ENCODE data around the gene USP7. TPM values are rescaled to one million over a fixed set of nuclear protein-coding genes. Genes with fewer than 3 reads are reported as not detected.

The USP7 gene
- 100 to 1,000 TPM; 161 to 180 TPM for total RNA-seq

- H3K9me3 Mint-ChIP-seq, result no peaks in the 10 kb centered on the region
- no peaks in the 10 kb centered on the region for H3K27me3 Mint-ChIP-seq
- DNase-seq (ENCODE audit: low spot score) (peak; percentile 94), ATAC-seq (peak; percentile 97 to 99)
- H3K27ac Mint-ChIP-seq, result peak within 1 kb of the TSS; percentile 17 to 68
- peaks cover 36 to 42% of the 10 kb centered on the region in 2 donors for H3K4me1 Mint-ChIP-seq (ENCODE audit: low read depth in 2 of 2)
- peak within 1 kb of the TSS; percentile 98 for H3K4me3 Mint-ChIP-seq
- peaks cover 7% of the 10 kb centered on the region for H3K36me3 Mint-ChIP-seq
Measured at GRCh38 chr16:8963821-8964441, at the start of gene USP7. USP7 (minus strand) TSS chr16:8963906; CDS start chr16:8963285, 621 bp downstream.

DNA sequence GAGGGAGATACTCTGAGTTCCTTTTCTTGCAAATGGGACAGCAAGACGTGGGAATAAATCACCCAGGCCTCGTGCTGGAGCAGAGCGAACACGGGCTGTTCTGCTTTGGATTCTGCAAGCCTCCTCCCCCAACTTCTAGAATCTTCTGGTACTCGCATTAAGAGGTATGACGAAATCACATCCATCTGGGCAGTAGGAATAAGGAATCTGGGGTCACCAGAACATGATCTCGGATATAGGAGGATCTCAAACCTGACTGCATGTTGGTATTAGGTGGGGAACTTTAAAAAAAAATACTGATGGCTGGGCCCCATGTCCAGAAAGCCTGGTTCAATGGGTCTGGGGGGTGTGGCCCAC lies 49.8 kb upstream of the USP7 start:
- Mint-ChIP-seq H3K9me3 (peaks cover 5% of the 10 kb centered on the region), H3K36me3 (peaks cover 7% of the 10 kb centered on the region), H3K27me3 (peaks cover 7% of the 10 kb centered on the region in 2 donors), H3K4me1 (ENCODE audit: low read depth in 2 of 2) (peaks cover 0 to 3% of the 10 kb centered on the region in 2 donors), H3K27ac (no peak overlapping the region), H3K4me3 (no peak overlapping the region)
- DNase-seq (ENCODE audit: low spot score) (no peak), ATAC-seq (no peak)

GRCh38 chr16:9012848-9013507 lies 49.3 kb upstream of the USP7 start:
- Mint-ChIP-seq H3K27ac (no peak overlapping the region), H3K27me3 (peaks cover 7% of the 10 kb centered on the region in 2 donors), H3K4me1 (ENCODE audit: low read depth in 2 of 2) (peaks cover 0 to 3% of the 10 kb centered on the region in 2 donors), H3K36me3 (peaks cover 7% of the 10 kb centered on the region), H3K9me3 (peaks cover 5% of the 10 kb centered on the region), H3K4me3 (no peak overlapping the region)
- ATAC-seq, result no peak
- DNase-seq (ENCODE audit: low spot score), result no peak

DNA sequence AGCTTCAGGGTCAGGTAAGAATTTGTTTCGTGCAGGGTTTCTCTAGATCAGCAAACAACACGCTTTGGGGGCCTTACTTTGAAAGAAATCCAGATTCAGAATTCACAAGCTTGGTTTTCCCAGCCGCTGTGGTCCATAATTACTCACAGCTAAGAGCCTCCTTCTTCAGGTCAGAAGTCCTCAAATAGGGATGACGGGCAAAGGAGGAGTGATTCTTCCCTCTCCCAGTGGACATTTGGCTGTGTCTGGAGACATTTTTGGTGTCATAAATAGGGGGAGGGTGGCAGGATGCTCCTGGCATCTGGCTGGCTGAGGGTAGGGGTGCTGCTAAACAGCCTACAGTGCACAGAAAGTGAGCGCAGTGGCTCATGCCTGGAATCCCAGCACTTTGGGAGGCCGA lies 48.6 kb upstream of the USP7 start:
- no peak overlapping the region for H3K27ac Mint-ChIP-seq
- peaks cover 5% of the 10 kb centered on the region for H3K9me3 Mint-ChIP-seq
- H3K27me3 Mint-ChIP-seq, result peaks cover 7 to 8% of the 10 kb centered on the region in 2 donors
- DNase-seq (ENCODE audit: low spot score) (no peak), ATAC-seq (no peak)
- H3K36me3 Mint-ChIP-seq, result peaks cover 7% of the 10 kb centered on the region
- peaks cover 0 to 3% of the 10 kb centered on the region in 2 donors for H3K4me1 Mint-ChIP-seq (ENCODE audit: low read depth in 2 of 2)
- no peak overlapping the region for H3K4me3 Mint-ChIP-seq

DNA sequence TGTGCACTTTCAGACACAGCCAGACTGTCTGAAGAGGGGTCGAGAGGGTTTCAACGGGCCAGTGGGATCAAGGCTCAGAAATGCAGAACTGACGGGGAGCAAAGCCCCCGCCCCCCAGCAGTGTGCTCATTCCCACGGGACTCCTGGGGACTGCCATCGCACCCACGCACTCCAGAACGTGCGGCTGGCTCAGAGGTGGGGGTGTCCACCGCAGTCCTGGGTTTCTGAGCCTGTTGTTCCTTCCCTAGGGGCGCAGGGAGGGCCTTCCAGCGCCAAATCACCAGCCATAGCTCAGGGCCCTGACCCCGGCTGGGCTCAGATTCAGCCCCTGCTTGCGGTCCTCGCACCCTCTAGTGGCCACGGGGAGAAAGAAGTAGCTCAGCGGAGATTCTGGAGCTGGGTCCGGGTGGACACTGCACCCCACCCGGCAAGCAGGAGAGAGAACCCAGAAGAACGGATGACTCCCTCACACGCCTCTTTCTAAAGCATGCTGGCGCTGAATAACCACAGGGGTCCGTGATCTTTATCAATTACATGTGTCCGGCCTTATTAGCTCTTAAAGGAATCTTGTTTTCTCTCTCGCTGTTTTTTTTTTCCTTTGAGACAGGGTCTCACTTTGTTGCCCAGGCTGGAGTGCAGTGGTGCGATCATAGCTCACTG lies 45.0 kb upstream of the USP7 start:
- no peak overlapping the region for H3K27ac Mint-ChIP-seq
- H3K4me3 Mint-ChIP-seq, result no peak overlapping the region
- no peaks in the 10 kb centered on the region for H3K9me3 Mint-ChIP-seq
- DNase-seq (ENCODE audit: low spot score) (peak; percentile 72), ATAC-seq (peak; percentile 89 to 91)
- no peaks in the 10 kb centered on the region for H3K36me3 Mint-ChIP-seq
- peaks cover 0 to 3% of the 10 kb centered on the region in 2 donors for H3K4me1 Mint-ChIP-seq (ENCODE audit: low read depth in 2 of 2)
- H3K27me3 Mint-ChIP-seq, result peaks cover 5 to 8% of the 10 kb centered on the region in 2 donors

DNA sequence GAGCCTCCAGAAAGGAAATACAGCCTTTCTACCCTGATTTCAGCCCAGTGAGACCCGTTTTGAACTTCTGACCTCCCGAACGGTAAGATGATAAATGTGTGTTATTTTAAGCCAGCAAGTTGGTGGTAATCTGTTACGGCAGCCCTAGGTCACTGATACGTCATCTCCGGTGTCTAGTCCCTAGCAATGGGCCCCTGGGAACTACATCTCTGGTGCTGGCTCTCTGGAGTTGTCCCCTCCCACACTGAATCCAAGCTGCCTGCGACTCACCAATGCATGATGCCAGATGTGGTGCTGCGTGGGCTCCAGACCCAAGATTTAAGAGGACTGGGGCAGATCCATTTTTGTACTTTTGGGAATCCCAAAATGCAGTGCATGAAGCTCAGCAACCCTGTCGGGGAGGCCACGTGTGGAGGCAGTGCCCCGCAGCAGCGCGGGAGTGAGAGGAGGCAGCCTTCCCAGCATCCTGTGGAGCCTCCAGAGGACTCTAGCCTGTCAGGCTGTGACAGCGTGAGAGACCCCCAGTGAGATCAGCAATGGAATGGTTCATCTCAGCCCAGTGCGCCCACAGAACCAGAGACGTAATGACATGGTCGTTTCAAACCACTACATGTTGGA lies 43.6 kb upstream of the USP7 start:
- ATAC-seq, result no peak
- H3K36me3 Mint-ChIP-seq, result no peaks in the 10 kb centered on the region
- no peak for DNase-seq (ENCODE audit: low spot score)
- no peak overlapping the region for H3K4me3 Mint-ChIP-seq
- H3K9me3 Mint-ChIP-seq, result no peaks in the 10 kb centered on the region
- peaks cover 0 to 3% of the 10 kb centered on the region in 2 donors for H3K4me1 Mint-ChIP-seq (ENCODE audit: low read depth in 2 of 2)
- H3K27me3 Mint-ChIP-seq, result peaks cover 5% of the 10 kb centered on the region in 2 donors
- H3K27ac Mint-ChIP-seq, result no peak overlapping the region

- Mint-ChIP-seq H3K4me3 (no peak overlapping the region), H3K27ac (no peak overlapping the region), H3K36me3 (no peaks in the 10 kb centered on the region), H3K4me1 (ENCODE audit: low read depth in 2 of 2) (peaks cover 0 to 3% of the 10 kb centered on the region in 2 donors), H3K9me3 (no peaks in the 10 kb centered on the region), H3K27me3 (peaks cover 5% of the 10 kb centered on the region in 2 donors)
- DNase-seq (ENCODE audit: low spot score) (no peak), ATAC-seq (no peak)
Measured at GRCh38 chr16:9004183-9004582, 40.5 kb upstream of the USP7 start.

GRCh38 chr16:9003763-9004162 lies 40.1 kb upstream of the USP7 start:
- DNase-seq (ENCODE audit: low spot score) (no peak), ATAC-seq (no peak)
- Mint-ChIP-seq H3K27ac (no peak overlapping the region), H3K36me3 (no peaks in the 10 kb centered on the region), H3K4me1 (ENCODE audit: low read depth in 2 of 2) (peaks cover 0 to 1% of the 10 kb centered on the region in 2 donors), H3K27me3 (peaks cover 5% of the 10 kb centered on the region in 2 donors), H3K4me3 (no peak overlapping the region), H3K9me3 (no peaks in the 10 kb centered on the region)

GRCh38 chr16:9003322-9003721 lies 39.6 kb upstream of the USP7 start:
- ATAC-seq, result no peak
- Mint-ChIP-seq H3K4me1 (ENCODE audit: low read depth in 2 of 2) (no peaks in the 10 kb centered on the region), H3K9me3 (no peaks in the 10 kb centered on the region), H3K27me3 (peaks cover 5% of the 10 kb centered on the region in 2 donors), H3K36me3 (no peaks in the 10 kb centered on the region), H3K27ac (no peak overlapping the region), H3K4me3 (no peak overlapping the region)
- no peak for DNase-seq (ENCODE audit: low spot score)

GRCh38 chr16:9002042-9002441 lies 38.3 kb upstream of the USP7 start:
- Mint-ChIP-seq H3K9me3 (no peaks in the 10 kb centered on the region), H3K27me3 (peaks cover 3 to 5% of the 10 kb centered on the region in 2 donors), H3K36me3 (no peaks in the 10 kb centered on the region), H3K4me3 (no peak overlapping the region), H3K27ac (no peak overlapping the region), H3K4me1 (ENCODE audit: low read depth in 2 of 2) (no peaks in the 10 kb centered on the region)
- ATAC-seq (no peak), DNase-seq (ENCODE audit: low spot score) (no peak)

GRCh38 chr16:9000664-9001063 lies 37.0 kb upstream of the USP7 start:
- ATAC-seq (no peak), DNase-seq (ENCODE audit: low spot score) (no peak)
- H3K4me3 Mint-ChIP-seq, result no peak overlapping the region
- no peaks in the 10 kb centered on the region for H3K27me3 Mint-ChIP-seq
- H3K27ac Mint-ChIP-seq, result no peak overlapping the region
- no peaks in the 10 kb centered on the region for H3K4me1 Mint-ChIP-seq (ENCODE audit: low read depth in 2 of 2)
- H3K9me3 Mint-ChIP-seq, result no peaks in the 10 kb centered on the region
- no peaks in the 10 kb centered on the region for H3K36me3 Mint-ChIP-seq

DNA sequence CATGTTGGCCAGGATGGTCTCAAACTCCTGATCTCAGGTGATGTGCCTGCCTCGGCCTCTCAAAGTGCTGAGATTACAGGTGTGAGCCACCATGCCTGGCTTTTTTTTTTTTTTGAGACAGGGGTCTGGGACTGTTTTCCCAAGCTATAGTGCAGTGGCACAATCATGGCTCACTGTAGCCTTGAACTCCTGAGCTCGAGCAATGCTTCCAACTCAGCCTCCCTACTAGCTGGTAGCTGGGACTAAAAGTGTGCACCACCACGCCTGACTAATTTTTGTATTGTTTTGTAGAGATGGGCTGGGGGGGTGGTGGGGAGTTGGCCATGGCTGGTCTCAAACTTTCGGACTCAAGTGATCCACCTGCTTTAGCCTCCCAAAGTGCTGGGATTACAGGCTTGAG lies 36.1 kb upstream of the USP7 start:
- H3K4me3 Mint-ChIP-seq, result no peak overlapping the region
- H3K4me1 Mint-ChIP-seq (ENCODE audit: low read depth in 2 of 2), result no peaks in the 10 kb centered on the region
- DNase-seq (ENCODE audit: low spot score) (no peak), ATAC-seq (no peak)
- no peaks in the 10 kb centered on the region for H3K27me3 Mint-ChIP-seq
- H3K27ac Mint-ChIP-seq, result no peak overlapping the region
- no peaks in the 10 kb centered on the region for H3K9me3 Mint-ChIP-seq
- H3K36me3 Mint-ChIP-seq, result no peaks in the 10 kb centered on the region

GRCh38 chr16:8998108-8998507 lies 34.4 kb upstream of the USP7 start:
- H3K9me3 Mint-ChIP-seq, result no peaks in the 10 kb centered on the region

DNA sequence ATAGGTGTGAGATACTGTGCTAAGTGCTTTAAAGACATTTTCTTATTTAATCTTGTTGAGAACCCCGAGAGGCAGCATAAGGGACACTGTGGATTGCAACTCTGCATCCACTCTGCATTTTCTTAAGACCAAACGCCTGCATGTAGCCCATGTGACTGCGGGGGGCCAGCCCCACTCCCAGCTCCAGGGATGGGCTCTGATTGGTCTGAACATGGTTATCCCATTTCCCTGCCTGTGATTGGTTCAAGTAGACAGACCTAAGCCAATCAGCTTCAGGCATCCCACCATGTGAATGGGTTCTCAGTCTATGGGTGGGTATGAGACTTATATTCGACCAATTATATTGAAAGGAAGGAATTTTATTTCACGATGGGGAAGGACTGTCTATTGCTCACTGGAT lies 33.2 kb upstream of the USP7 start:
- Mint-ChIP-seq H3K27ac (no peak overlapping the region), H3K27me3 (no peaks in the 10 kb centered on the region), H3K36me3 (no peaks in the 10 kb centered on the region), H3K9me3 (no peaks in the 10 kb centered on the region), H3K4me1 (ENCODE audit: low read depth in 2 of 2) (no peaks in the 10 kb centered on the region), H3K4me3 (no peak overlapping the region)
- DNase-seq (ENCODE audit: low spot score), result no peak
- peak in 1 of 2 donors; percentile 50 for ATAC-seq

More at GRCh38 chr16:8998108-8998507, 34.4 kb upstream of the USP7 start:
- DNase-seq (ENCODE audit: low spot score) (no peak), ATAC-seq (no peak)
- H3K36me3 Mint-ChIP-seq, result no peaks in the 10 kb centered on the region
- no peaks in the 10 kb centered on the region for H3K27me3 Mint-ChIP-seq
- no peak overlapping the region for H3K4me3 Mint-ChIP-seq
- H3K27ac Mint-ChIP-seq, result no peak overlapping the region
- no peaks in the 10 kb centered on the region for H3K4me1 Mint-ChIP-seq (ENCODE audit: low read depth in 2 of 2)
